PC-3 (cell line): ENCODE measurements around the gene PRKCD.

ENCODE experiments used
- CTCF ChIP-seq: fragments of 300-600 bp; sonication (generic); conservative IDR thresholded peaks from 2 replicates; pipeline ENCODE4 v1.5.1; 2017; ENCODE audit warnings: antibody characterized with exemption, low read depth, mild to moderate bottlenecking, low read length
- EZH2 ChIP-seq: fragments of 300-600 bp; sonication (generic); IDR thresholded peaks from one replicate; pipeline ENCODE4 v1.6.1; 2017; ENCODE audit warnings: antibody characterized with exemption, mild to moderate bottlenecking, low read length; ENCODE audit not compliant: unreplicated experiment
- EZH2phosphoT487 ChIP-seq: fragments of 300-600 bp; sonication (generic); IDR thresholded peaks from 2 replicates; pipeline ENCODE4 v1.6.1; 2018; ENCODE audit warnings: mild to moderate bottlenecking, antibody characterized with exemption, low read length, borderline replicate concordance

- no peak for TF ChIP-seq CTCF
- no peak for TF ChIP-seq EZH2phosphoT487
- no peak for TF ChIP-seq EZH2
Observed at GRCh38 chr3:53225651-53226050, 64.6 kb downstream of the PRKCD start.
